Liver (tissue), 3 donors: ENCODE results near the gene KCNC2.

ENCODE experiments used
- CTCF ChIP-seq: fragments of 150-350 bp; IDR thresholded peaks from 2 replicates; pipeline ENCODE4 v1.5.1; 2017; ENCODE audit warnings: improper control_type of control experiment, low read depth, low read length; ENCODE audit not compliant: missing input control
- GABPA ChIP-seq, 2 donors: IDR thresholded peaks in 1 of 2; conservative IDR thresholded peaks in 1 of 2; 2 replicates each; pipeline ENCODE4 v1.6.1; 2016; ENCODE audit warnings: antibody characterized with exemption in 2 of 2, mild to moderate bottlenecking in 1 of 2, moderate library complexity in 1 of 2
- HNF4G ChIP-seq: IDR thresholded peaks from 2 replicates; pipeline ENCODE4 v1.6.1; 2016; ENCODE audit warnings: antibody characterized with exemption
- JUND ChIP-seq, 2 donors: IDR thresholded peaks; 2 replicates each; pipeline ENCODE4 v1.6.1; 2016; ENCODE audit warnings: antibody characterized with exemption in 2 of 2
- MAX ChIP-seq: IDR thresholded peaks from 2 replicates; pipeline ENCODE4 v1.6.1; 2016; ENCODE audit warnings: antibody characterized with exemption
- REST ChIP-seq: IDR thresholded peaks from 2 replicates; pipeline ENCODE4 v1.6.1; 2016; ENCODE audit warnings: antibody characterized with exemption, mild to moderate bottlenecking
- TAF1 ChIP-seq: conservative IDR thresholded peaks from 2 replicates; pipeline ENCODE4 v1.6.1; 2016; ENCODE audit warnings: antibody characterized with exemption, mild to moderate bottlenecking
- YY1 ChIP-seq: IDR thresholded peaks from 2 replicates; pipeline ENCODE4 v1.6.1; 2016; ENCODE audit warnings: antibody characterized with exemption, mild to moderate bottlenecking
- ZBTB33 ChIP-seq: IDR thresholded peaks from 2 replicates; pipeline ENCODE4 v1.6.1; 2016; ENCODE audit warnings: antibody characterized with exemption
- donor health status: healthy.
- donor health status: healthy.

- TF ChIP-seq ZBTB33 (no peak), CTCF (no peak), TAF1 (no peak), YY1 (no peak), MAX (no peak), HNF4G (no peak), JUND (IDR thresholded peaks at IDR 0.05) (no peak), GABPA (IDR thresholded peaks at IDR 0.05 in 1 of 2, conservative IDR thresholded peaks at IDR 0.05 in 1 of 2) (no peak), REST (no peak)
Observed at GRCh38 chr12:75209812-75210138, at the start of gene KCNC2.
